ENCODE measurements around the gene MIPOL1. TPM values are rescaled to one million over a fixed set of nuclear protein-coding genes. Genes with fewer than 3 reads are reported as not detected.

The MIPOL1 gene
- total and polyA plus RNA-seq, 2 of the 13 experiments (the other 11 are each of a cell fraction or from before 2014, with no cell fraction given), result 8.6 to 34.2 TPM

- peak; percentile 61 for TF ChIP-seq JARID2 (CRISPR knock-in tag; IDR thresholded peaks at IDR 0.05; ENCODE audit: insufficient replicate concordance)
- TF ChIP-seq ZSCAN9 (CRISPR knock-in tag; IDR thresholded peaks at IDR 0.05; ENCODE audit: borderline replicate concordance), result peak; percentile 95; the same call in 1 of the 2 replicates
- TF ChIP-seq TBL1XR1 (IDR thresholded peaks at IDR 0.05; ENCODE audit: borderline replicate concordance, low read length, partially characterized antibody), result no peak
- no peak for TF ChIP-seq ZFP41 (CRISPR knock-in tag; IDR thresholded peaks at IDR 0.05; ENCODE audit: borderline replicate concordance)
- peak; percentile 52 for TF ChIP-seq ZNF18 (CRISPR knock-in tag; IDR thresholded peaks at IDR 0.05; ENCODE audit: insufficient replicate concordance)
- TF ChIP-seq CBX1 (IDR thresholded peaks at IDR 0.05; ENCODE audit: low read depth), result peak; percentile 45
- TF ChIP-seq ZKSCAN1 (IDR thresholded peaks at IDR 0.05; ENCODE audit: low read length), result no peak
- peak; percentile 9 for TF ChIP-seq KLF13 (CRISPR knock-in tag; IDR thresholded peaks at IDR 0.05)
- 0 out of 2 replicates have a peak, but pooled peaks have one; percentile 63 for TF ChIP-seq SMAD1 (CRISPR knock-in tag; IDR thresholded peaks at IDR 0.05; ENCODE audit: borderline replicate concordance, low read depth)
- 0 out of 2 replicates have a peak, but pooled peaks have one; percentile 46 for TF ChIP-seq U2AF2 (IDR thresholded peaks at IDR 0.05; ENCODE audit: low read depth, low read length)
- peak; percentile 99 for TF ChIP-seq ZNF607 (CRISPR knock-in tag; IDR thresholded peaks at IDR 0.05; ENCODE audit: borderline replicate concordance)
- 0 out of 2 replicates have a peak, but pooled peaks have one; percentile 37 for TF ChIP-seq DNMT3B (CRISPR knock-in tag; conservative IDR thresholded peaks at IDR 0.05)
- TF ChIP-seq ZNF563 (CRISPR knock-in tag; IDR thresholded peaks at IDR 0.05), result peak; percentile 100
- peak; percentile 68 for TF ChIP-seq HNF1B (CRISPR knock-in tag; IDR thresholded peaks at IDR 0.05)
- TF ChIP-seq CHCHD3 (CRISPR knock-in tag; IDR thresholded peaks at IDR 0.05), result peak; percentile 91
- peak; percentile 88 for TF ChIP-seq KAT8 (CRISPR knock-in tag; IDR thresholded peaks at IDR 0.05)
- peak; percentile 73 for TF ChIP-seq ZSCAN20 (CRISPR knock-in tag; IDR thresholded peaks at IDR 0.05; ENCODE audit: borderline replicate concordance)
- no peak for TF ChIP-seq TRIM24 (CRISPR knock-in tag; IDR thresholded peaks at IDR 0.05)
- no peak; the same call in none of the 2 replicates for TF ChIP-seq TARDBP (CRISPR knock-in tag; IDR thresholded peaks at IDR 0.05)
- TF ChIP-seq RFX3 (CRISPR knock-in tag; IDR thresholded peaks at IDR 0.05), result peak; percentile 9; the same call in 1 of the 2 replicates
- peak; percentile 83 for TF ChIP-seq YEATS2 (CRISPR knock-in tag; IDR thresholded peaks at IDR 0.05; ENCODE audit: borderline replicate concordance)
- no peak; the same call in 1 of the 2 replicates for TF ChIP-seq HBP1 (CRISPR knock-in tag; IDR thresholded peaks at IDR 0.05; ENCODE audit: low read depth)
- no peak; the same call in none of the 2 replicates for TF ChIP-seq ZNF616 (CRISPR knock-in tag; IDR thresholded peaks at IDR 0.05; ENCODE audit: low read depth)
- TF ChIP-seq FOXA1 (IDR thresholded peaks at IDR 0.05), result no peak
- TF ChIP-seq FOXA1 (CRISPR knock-in tag; IDR thresholded peaks at IDR 0.05), result peak; percentile 52
- peak; percentile 86 for TF ChIP-seq GABPB1 (CRISPR knock-in tag; IDR thresholded peaks at IDR 0.05)
Measured at GRCh38 chr14:37197421-37198272, at the start of gene MIPOL1 (continued).
